Measurements from ENCODE around the gene PEX26. TPM values are rescaled to one million over a fixed set of nuclear protein-coding genes. Genes with fewer than 3 reads are reported as not detected.
A peak's percentile ranks its signal among the peaks of the same experiment; 100 is the strongest.

Gene PEX26
- total RNA-seq (2021; fragmentation: NEBNext Ultra II Directional; extraction: Animal tissue kit (Norgen Biotek cat#: 25700)) = 10 to 100 TPM; 38.9 to 49.8 (median 43.5) TPM
- long read RNA-seq, partial matches to known transcripts = 0 of 2 reads
- long read RNA-seq, other reads (novel, unspliced or antisense) = 1 of 2 reads

GRCh38 chr22:18077639-18078328 is at the start of gene PEX26:
Gene PEX26 (plus strand): TSS chr22:18077990. CDS start chr22:18078377, 387 bp downstream.
- DNase-seq = peak; percentile 93
- Mint-ChIP-seq H3K27ac (peak within 1 kb of the TSS; percentile 94), H3K4me1 (ENCODE audit: low read depth) (peaks cover 45% of the 10 kb centered on the region), H3K4me3 (peak within 1 kb of the TSS; percentile 99), H3K9me3 (no peaks in the 10 kb centered on the region), H3K27me3 (ENCODE audit: insufficient read depth) (no peaks in the 10 kb centered on the region; the same call in none of the 2 replicates), H3K36me3 (ENCODE audit: low read depth) (peaks cover 33% of the 10 kb centered on the region)
- TF ChIP-seq CTCF (IDR thresholded peaks at IDR 0.05) = no peak

- no peak overlapping the region for H3K27ac Mint-ChIP-seq
- no peaks in the 10 kb centered on the region for H3K36me3 Mint-ChIP-seq (ENCODE audit: low read depth)
- TF ChIP-seq CTCF (IDR thresholded peaks at IDR 0.05) = no peak
- DNase-seq = no peak
- H3K27me3 Mint-ChIP-seq (ENCODE audit: insufficient read depth) = peaks cover 3% of the 10 kb centered on the region; the same call in 1 of the 2 replicates
- H3K9me3 Mint-ChIP-seq = no peaks in the 10 kb centered on the region
- peaks cover 40% of the 10 kb centered on the region for H3K4me1 Mint-ChIP-seq (ENCODE audit: low read depth)
- H3K4me3 Mint-ChIP-seq = no peak overlapping the region
These were observed 48.8 kb upstream of the PEX26 start for GRCh38 chr22:18028817-18029527.

GRCh38 chr22:18029686-18030267 is 48.0 kb upstream of the PEX26 start:
- peaks cover 3% of the 10 kb centered on the region; the same call in 1 of the 2 replicates for H3K27me3 Mint-ChIP-seq (ENCODE audit: insufficient read depth)
- H3K4me1 Mint-ChIP-seq (ENCODE audit: low read depth) = peaks cover 39% of the 10 kb centered on the region
- H3K27ac Mint-ChIP-seq = no peak overlapping the region
- TF ChIP-seq CTCF (IDR thresholded peaks at IDR 0.05) = no peak
- H3K4me3 Mint-ChIP-seq = no peak overlapping the region
- no peaks in the 10 kb centered on the region for H3K9me3 Mint-ChIP-seq
- no peaks in the 10 kb centered on the region for H3K36me3 Mint-ChIP-seq (ENCODE audit: low read depth)
- DNase-seq = no peak

GRCh38 chr22:18031695-18032454 is 45.9 kb upstream of the PEX26 start:
- peaks cover 33% of the 10 kb centered on the region for H3K4me1 Mint-ChIP-seq (ENCODE audit: low read depth)
- DNase-seq = peak; percentile 94
- H3K27me3 Mint-ChIP-seq (ENCODE audit: insufficient read depth) = no peaks in the 10 kb centered on the region; the same call in 1 of the 2 replicates
- peak overlapping the region; percentile 84 for H3K27ac Mint-ChIP-seq
- no peak for TF ChIP-seq CTCF (IDR thresholded peaks at IDR 0.05)
- peak overlapping the region; percentile 57 for H3K4me3 Mint-ChIP-seq
- no peaks in the 10 kb centered on the region for H3K36me3 Mint-ChIP-seq (ENCODE audit: low read depth)
- no peaks in the 10 kb centered on the region for H3K9me3 Mint-ChIP-seq

Data from HFFc6 (cell line).